K562 (cell line): ENCODE data around the gene ST6GALNAC1. TPM values are rescaled to one million over a fixed set of nuclear protein-coding genes. Genes with fewer than 3 reads are reported as not detected.

ENCODE experiments used
- CREB1 ChIP-seq, 2 experiments: sonication (generic) in 1 of 2; formaldehyde crosslinking in 1 of 2; IDR thresholded peaks; 2 replicates each; pipeline versions ENCODE4 v1.6.1 to v1.8.0; 2012 to 2022; ENCODE audit warnings: inconsistent platforms in 1 of 2, mild to moderate bottlenecking in 1 of 2, missing genetic modification reagents in 1 of 2, moderate library complexity in 1 of 2
- MBD2 ChIP-seq: sonication (generic); IDR thresholded peaks from 2 replicates; pipeline ENCODE4 v1.6.1; 2016; ENCODE audit warnings: low read depth, borderline replicate concordance
- RBFOX2 ChIP-seq: fragments of 200-400 bp; formaldehyde crosslinking; IDR thresholded peaks from 2 replicates; pipeline ENCODE4 v1.6.1; 2017; ENCODE audit warnings: low read depth, mild to moderate bottlenecking, low read length, moderate library complexity
- RHOXF2B ChIP-seq: fragments of 250-450 bp; sonication (Bioruptor Pico); conservative IDR thresholded peaks from 2 replicates; pipeline ENCODE4 v1.5.1; 2021
- SP1 ChIP-seq: sonication (generic); formaldehyde crosslinking; IDR thresholded peaks from 2 replicates; pipeline ENCODE4 v1.8.1; 2022; ENCODE audit warnings: mild to moderate bottlenecking, missing genetic modification reagents
- ZNF184 ChIP-seq: sonication (generic); formaldehyde crosslinking; IDR thresholded peaks from 2 replicates; pipeline ENCODE4 v1.5.0; 2020; ENCODE audit warnings: missing genetic modification reagents
- polyA plus RNA-seq, 8 experiments: library from polyadenylated mRNA; depleted of rRNA in 4 of 8; stranded (reverse) in 5 of 8; unstranded in 3 of 8; fragments of >200 nt; fragmentation: Nextera tagmentation in 2 of 8; fragmentation: Illumina TruSeq in 1 of 8; extraction: Ambion mirVana in 2 of 8; extraction: Trizol in 1 of 8; gene quantifications; 2 replicates each; pipeline versions ENCODE4 v1.2.1 to v1.2.3, GENCODE V29; 2011 to 2014; ENCODE audit warnings: inconsistent platforms in 1 of 8, missing spikeins in 1 of 8
- total RNA-seq, 7 experiments: library from RNA; depleted of rRNA in 6 of 7; stranded (reverse); fragments of >200 nt in 6 of 7; fragmentation: Illumina TruSeq in 2 of 7; extraction: Trizol in 2 of 7; gene quantifications; 2 replicates each; pipeline versions ENCODE4 v1.2.1 to v1.2.3, GENCODE V29; 2011 to 2021; ENCODE audit warnings: low replicate concordance in 1 of 7
- TF ChIP-seq, protein P1 (sequence below): fragments of 450-650 bp; IDR thresholded peaks from 2 replicates; pipeline ENCODE4 v1.6.1; 2016; ENCODE audit warnings: mild to moderate bottlenecking
- TF ChIP-seq, protein P2 (sequence below): IDR thresholded peaks from 3 replicates; pipeline ENCODE4 v1.6.1; 2011; ENCODE audit warnings: borderline replicate concordance, mild to moderate bottlenecking; ENCODE audit not compliant: insufficient read length, insufficient read depth
- TF ChIP-seq, protein P3 (sequence below): fragments of 250-450 bp; sonication (Bioruptor Pico); IDR thresholded peaks from 2 replicates; pipeline ENCODE4 v1.5.0; 2020; ENCODE audit warnings: mild to moderate bottlenecking, borderline replicate concordance
- TF ChIP-seq, protein P4 (sequence below), 2 experiments: fragments of 450-650 bp; formaldehyde crosslinking in 1 of 2; IDR thresholded peaks; 2 replicates each; pipeline versions ENCODE4 v1.4.0 to v1.6.1; 2014 to 2020; ENCODE audit warnings: mild to moderate bottlenecking in 2 of 2, borderline replicate concordance in 1 of 2, low read depth in 1 of 2
- TF ChIP-seq, protein P5 (sequence below): fragments of 450-650 bp; IDR thresholded peaks from 2 replicates; pipeline ENCODE4 v1.6.1; 2016

The ST6GALNAC1 gene
- total and polyA plus RNA-seq, 9 of the 15 experiments (the other 6 are each of a cell fraction or from before 2014, with no cell fraction given) = 20.6 to 68.4 (median 50.5) TPM

DNA sequence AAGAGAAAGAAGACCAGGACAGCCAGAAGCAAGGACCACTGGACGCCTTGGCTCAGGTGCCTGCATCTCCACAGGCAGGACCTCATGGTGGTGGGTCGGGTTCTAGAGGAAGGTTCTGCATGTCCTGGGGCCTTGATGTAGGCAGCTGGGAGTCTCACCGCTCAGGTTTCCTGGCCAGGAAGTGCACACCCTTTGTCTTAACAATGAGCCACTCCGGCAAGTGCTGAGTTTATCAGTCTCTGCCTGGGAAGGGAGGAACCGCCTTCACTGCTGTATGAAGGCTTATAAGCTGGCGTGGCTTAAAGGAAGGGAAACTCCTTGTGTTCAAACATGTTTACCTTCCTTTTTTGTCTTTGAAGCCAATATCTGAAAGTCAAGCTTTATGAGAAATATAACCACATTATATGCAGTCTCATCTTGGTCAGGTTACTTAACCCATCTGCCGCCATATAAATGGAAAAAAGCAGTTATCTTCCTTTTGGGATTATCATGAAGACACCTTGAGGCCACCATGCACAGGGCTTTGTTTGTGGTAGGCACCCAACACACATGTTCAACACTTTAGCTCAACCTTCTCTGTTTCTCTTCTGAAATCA, at the start of gene ST6GALNAC1 (continued):
- TF ChIP-seq, protein P1, sequence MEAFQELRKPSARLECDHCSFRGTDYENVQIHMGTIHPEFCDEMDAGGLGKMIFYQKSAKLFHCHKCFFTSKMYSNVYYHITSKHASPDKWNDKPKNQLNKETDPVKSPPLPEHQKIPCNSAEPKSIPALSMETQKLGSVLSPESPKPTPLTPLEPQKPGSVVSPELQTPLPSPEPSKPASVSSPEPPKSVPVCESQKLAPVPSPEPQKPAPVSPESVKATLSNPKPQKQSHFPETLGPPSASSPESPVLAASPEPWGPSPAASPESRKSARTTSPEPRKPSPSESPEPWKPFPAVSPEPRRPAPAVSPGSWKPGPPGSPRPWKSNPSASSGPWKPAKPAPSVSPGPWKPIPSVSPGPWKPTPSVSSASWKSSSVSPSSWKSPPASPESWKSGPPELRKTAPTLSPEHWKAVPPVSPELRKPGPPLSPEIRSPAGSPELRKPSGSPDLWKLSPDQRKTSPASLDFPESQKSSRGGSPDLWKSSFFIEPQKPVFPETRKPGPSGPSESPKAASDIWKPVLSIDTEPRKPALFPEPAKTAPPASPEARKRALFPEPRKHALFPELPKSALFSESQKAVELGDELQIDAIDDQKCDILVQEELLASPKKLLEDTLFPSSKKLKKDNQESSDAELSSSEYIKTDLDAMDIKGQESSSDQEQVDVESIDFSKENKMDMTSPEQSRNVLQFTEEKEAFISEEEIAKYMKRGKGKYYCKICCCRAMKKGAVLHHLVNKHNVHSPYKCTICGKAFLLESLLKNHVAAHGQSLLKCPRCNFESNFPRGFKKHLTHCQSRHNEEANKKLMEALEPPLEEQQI = peak; percentile 15; the same call in 1 of the 2 replicates
- TF ChIP-seq, protein P2, sequence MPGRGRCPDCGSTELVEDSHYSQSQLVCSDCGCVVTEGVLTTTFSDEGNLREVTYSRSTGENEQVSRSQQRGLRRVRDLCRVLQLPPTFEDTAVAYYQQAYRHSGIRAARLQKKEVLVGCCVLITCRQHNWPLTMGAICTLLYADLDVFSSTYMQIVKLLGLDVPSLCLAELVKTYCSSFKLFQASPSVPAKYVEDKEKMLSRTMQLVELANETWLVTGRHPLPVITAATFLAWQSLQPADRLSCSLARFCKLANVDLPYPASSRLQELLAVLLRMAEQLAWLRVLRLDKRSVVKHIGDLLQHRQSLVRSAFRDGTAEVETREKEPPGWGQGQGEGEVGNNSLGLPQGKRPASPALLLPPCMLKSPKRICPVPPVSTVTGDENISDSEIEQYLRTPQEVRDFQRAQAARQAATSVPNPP = no peak
- TF ChIP-seq CREB1 (IDR thresholded peaks at IDR 0.05) (no peak), CREB1 (CRISPR knock-in tag; IDR thresholded peaks at IDR 0.05) (no peak; the same call in 1 of the 2 replicates), RHOXF2B (CRISPR knock-in tag) (no peak), SP1 (CRISPR knock-in tag) (no peak; the same call in none of the 2 replicates), MBD2 (peak; percentile 38; the same call in 1 of the 2 replicates), ZNF184 (no peak), RBFOX2 (peak; percentile 78)
- TF ChIP-seq, protein P3, sequence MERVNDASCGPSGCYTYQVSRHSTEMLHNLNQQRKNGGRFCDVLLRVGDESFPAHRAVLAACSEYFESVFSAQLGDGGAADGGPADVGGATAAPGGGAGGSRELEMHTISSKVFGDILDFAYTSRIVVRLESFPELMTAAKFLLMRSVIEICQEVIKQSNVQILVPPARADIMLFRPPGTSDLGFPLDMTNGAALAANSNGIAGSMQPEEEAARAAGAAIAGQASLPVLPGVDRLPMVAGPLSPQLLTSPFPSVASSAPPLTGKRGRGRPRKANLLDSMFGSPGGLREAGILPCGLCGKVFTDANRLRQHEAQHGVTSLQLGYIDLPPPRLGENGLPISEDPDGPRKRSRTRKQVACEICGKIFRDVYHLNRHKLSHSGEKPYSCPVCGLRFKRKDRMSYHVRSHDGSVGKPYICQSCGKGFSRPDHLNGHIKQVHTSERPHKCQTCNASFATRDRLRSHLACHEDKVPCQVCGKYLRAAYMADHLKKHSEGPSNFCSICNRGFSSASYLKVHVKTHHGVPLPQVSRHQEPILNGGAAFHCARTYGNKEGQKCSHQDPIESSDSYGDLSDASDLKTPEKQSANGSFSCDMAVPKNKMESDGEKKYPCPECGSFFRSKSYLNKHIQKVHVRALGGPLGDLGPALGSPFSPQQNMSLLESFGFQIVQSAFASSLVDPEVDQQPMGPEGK (CRISPR knock-in tag) = no peak
- TF ChIP-seq, protein P4, sequence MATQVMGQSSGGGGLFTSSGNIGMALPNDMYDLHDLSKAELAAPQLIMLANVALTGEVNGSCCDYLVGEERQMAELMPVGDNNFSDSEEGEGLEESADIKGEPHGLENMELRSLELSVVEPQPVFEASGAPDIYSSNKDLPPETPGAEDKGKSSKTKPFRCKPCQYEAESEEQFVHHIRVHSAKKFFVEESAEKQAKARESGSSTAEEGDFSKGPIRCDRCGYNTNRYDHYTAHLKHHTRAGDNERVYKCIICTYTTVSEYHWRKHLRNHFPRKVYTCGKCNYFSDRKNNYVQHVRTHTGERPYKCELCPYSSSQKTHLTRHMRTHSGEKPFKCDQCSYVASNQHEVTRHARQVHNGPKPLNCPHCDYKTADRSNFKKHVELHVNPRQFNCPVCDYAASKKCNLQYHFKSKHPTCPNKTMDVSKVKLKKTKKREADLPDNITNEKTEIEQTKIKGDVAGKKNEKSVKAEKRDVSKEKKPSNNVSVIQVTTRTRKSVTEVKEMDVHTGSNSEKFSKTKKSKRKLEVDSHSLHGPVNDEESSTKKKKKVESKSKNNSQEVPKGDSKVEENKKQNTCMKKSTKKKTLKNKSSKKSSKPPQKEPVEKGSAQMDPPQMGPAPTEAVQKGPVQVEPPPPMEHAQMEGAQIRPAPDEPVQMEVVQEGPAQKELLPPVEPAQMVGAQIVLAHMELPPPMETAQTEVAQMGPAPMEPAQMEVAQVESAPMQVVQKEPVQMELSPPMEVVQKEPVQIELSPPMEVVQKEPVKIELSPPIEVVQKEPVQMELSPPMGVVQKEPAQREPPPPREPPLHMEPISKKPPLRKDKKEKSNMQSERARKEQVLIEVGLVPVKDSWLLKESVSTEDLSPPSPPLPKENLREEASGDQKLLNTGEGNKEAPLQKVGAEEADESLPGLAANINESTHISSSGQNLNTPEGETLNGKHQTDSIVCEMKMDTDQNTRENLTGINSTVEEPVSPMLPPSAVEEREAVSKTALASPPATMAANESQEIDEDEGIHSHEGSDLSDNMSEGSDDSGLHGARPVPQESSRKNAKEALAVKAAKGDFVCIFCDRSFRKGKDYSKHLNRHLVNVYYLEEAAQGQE (IDR thresholded peaks at IDR 0.05; ENCODE audit: borderline replicate concordance) = no peak
- TF ChIP-seq, protein P4 (CRISPR knock-in tag; IDR thresholded peaks at IDR 0.05; ENCODE audit: low read depth) = no peak
- TF ChIP-seq, protein P5, sequence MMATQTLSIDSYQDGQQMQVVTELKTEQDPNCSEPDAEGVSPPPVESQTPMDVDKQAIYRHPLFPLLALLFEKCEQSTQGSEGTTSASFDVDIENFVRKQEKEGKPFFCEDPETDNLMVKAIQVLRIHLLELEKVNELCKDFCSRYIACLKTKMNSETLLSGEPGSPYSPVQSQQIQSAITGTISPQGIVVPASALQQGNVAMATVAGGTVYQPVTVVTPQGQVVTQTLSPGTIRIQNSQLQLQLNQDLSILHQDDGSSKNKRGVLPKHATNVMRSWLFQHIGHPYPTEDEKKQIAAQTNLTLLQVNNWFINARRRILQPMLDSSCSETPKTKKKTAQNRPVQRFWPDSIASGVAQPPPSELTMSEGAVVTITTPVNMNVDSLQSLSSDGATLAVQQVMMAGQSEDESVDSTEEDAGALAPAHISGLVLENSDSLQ = peak; percentile 73
